Mesodermal cell (in vitro differentiated cells): Measurements from ENCODE around the gene ANKHD1.

ENCODE experiments used
- H3K27ac ChIP-seq: 2 replicates; pipeline ENCODE4 v1.7.0; 2013; ENCODE audit warnings: mild to moderate bottlenecking, low read depth, low read length, moderate library complexity; ENCODE audit not compliant: severe bottlenecking
- H3K36me3 ChIP-seq: 2 replicates; pipeline ENCODE4 v1.7.1; 2013; ENCODE audit warnings: mild to moderate bottlenecking, low read length, moderate library complexity; ENCODE audit not compliant: control insufficient read depth, insufficient read depth
- H3K4me1 ChIP-seq: one replicate; pipeline ENCODE4 v1.7.1; 2013; ENCODE audit warnings: mild to moderate bottlenecking, low read length; ENCODE audit not compliant: insufficient read depth, control insufficient read depth, poor library complexity, severe bottlenecking
- H3K4me3 ChIP-seq: 2 replicates; pipeline ENCODE4 v1.7.0; 2013; ENCODE audit warnings: low read length, control low read depth, mild to moderate bottlenecking; ENCODE audit not compliant: insufficient read depth, poor library complexity, severe bottlenecking; ENCODE audit errors: extremely low read depth
- H3K9me3 ChIP-seq: 2 replicates; pipeline ENCODE4 v1.7.1; 2013; ENCODE audit warnings: mild to moderate bottlenecking, low read length, moderate library complexity; ENCODE audit not compliant: control insufficient read depth
- WGBS, 2 experiments: methylation state at CpG; one replicate each; pipeline ENCODE4 v1.1.5; 2013; ENCODE audit warnings: missing lambda C conversion rate in 2 of 2; ENCODE audit not compliant: insufficient coverage in 2 of 2; 5-methylcytosine and 5-hydroxymethylcytosine counted together

ANKHD1 gene

DNA sequence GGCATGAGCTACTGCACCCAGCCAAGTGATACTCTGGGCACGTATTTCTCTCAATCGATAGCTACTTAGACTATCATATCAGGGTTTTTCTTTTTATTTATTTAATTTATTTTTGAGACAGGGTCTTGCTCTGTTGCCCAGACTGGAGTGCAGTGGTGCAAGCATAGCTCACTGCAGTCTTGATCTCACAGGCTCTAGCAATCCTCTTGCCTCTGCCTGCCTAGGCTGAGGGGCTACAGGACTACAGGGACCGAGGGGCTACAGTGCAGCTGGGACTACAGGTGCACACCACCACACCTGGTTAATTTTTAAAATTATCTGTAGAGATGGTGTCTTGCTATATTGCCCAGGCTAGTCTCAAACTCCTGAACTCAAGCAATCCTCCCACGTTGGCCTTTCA lies 20.3 kb upstream of the ANKHD1 start:
- no CpG with 5 or more reads among the region's 4 CpGs for WGBS, 2 experiments
- H3K9me3 ChIP-seq, result no peaks in the 10 kb centered on the region
- no peaks in the 10 kb centered on the region for H3K4me1 ChIP-seq

GRCh38 chr5:140381972-140382371 lies 19.7 kb upstream of the ANKHD1 start:
- Histone ChIP-seq H3K4me1 (no peaks in the 10 kb centered on the region), H3K27ac (no peak overlapping the region), H3K36me3 (no peaks in the 10 kb centered on the region), H3K4me3 (no peak overlapping the region), H3K9me3 (no peaks in the 10 kb centered on the region)
- WGBS, 2 experiments, result 100% methylated on average over 1 of the region's 1 CpG

More for the DNA sequence above, 20.3 kb upstream of the ANKHD1 start:
- Histone ChIP-seq H3K27ac (no peak overlapping the region), H3K36me3 (no peaks in the 10 kb centered on the region), H3K4me3 (no peak overlapping the region)

DNA sequence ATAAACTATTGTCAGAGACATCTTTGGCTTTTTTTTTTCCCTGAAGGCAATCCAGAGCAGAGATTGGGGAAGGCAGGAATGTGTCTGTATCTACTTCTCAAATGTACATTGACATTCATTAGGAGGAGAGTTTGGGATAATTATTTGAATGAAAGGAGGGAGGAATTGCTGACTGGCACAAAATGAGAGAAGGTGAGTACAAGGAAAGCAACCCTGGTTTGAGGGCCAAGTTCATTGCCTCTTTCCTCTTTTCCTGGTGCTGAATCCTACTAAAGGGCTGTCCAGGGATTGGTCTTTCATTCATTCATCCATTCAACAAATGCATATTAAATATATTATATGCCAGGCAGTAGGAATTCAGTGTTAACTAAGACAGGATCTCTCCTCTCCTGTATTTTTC lies 18.8 kb upstream of the ANKHD1 start:
- Histone ChIP-seq H3K9me3 (no peaks in the 10 kb centered on the region), H3K4me3 (no peak overlapping the region), H3K27ac (no peak overlapping the region), H3K36me3 (no peaks in the 10 kb centered on the region), H3K4me1 (no peaks in the 10 kb centered on the region)

- no peak overlapping the region for H3K27ac ChIP-seq
- no peaks in the 10 kb centered on the region for H3K9me3 ChIP-seq
- H3K4me3 ChIP-seq, result no peak overlapping the region
- H3K4me1 ChIP-seq, result no peaks in the 10 kb centered on the region
- no peaks in the 10 kb centered on the region for H3K36me3 ChIP-seq
- WGBS, 2 experiments, result 71 to 96% methylated on average over 1 to 2 of the region's 2 CpGs
Observed at GRCh38 chr5:140383300-140383699, 18.3 kb upstream of the ANKHD1 start.

GRCh38 chr5:140388052-140388451 lies 13.6 kb upstream of the ANKHD1 start:
- Histone ChIP-seq H3K4me1 (no peaks in the 10 kb centered on the region), H3K9me3 (no peaks in the 10 kb centered on the region), H3K27ac (no peak overlapping the region), H3K36me3 (no peaks in the 10 kb centered on the region), H3K4me3 (no peak overlapping the region)
- 80% methylated on average over 1 of the region's 2 CpGs; no CpG with 5 or more reads in 1 of the 2 experiments for WGBS, 2 experiments

DNA sequence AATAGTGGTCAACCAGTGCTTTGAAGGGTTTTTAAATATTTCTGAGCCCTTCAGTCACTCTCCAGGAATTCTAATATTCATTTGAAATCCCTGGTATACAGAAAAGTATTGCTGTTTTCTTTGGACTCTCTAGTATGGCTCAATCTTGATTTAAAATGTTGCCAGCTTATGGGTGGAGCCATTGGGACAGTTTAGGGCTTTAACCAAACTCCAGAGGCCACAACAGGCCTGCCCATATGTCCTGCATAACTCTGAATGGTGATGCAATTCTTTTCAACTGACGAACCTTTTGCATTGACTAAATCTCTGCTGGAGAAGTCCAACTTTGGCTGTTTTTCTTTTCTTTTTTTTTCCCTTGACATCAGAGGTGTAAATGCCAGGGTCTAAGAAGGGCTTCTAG lies 10.3 kb upstream of the ANKHD1 start:
- no peaks in the 10 kb centered on the region for H3K36me3 ChIP-seq
- no peaks in the 10 kb centered on the region for H3K4me1 ChIP-seq
- H3K9me3 ChIP-seq, result no peaks in the 10 kb centered on the region
- no peak overlapping the region for H3K4me3 ChIP-seq
- no peak overlapping the region for H3K27ac ChIP-seq
- WGBS, 2 experiments, result 80 to 90% methylated on average over 1 of the region's 1 CpG

DNA sequence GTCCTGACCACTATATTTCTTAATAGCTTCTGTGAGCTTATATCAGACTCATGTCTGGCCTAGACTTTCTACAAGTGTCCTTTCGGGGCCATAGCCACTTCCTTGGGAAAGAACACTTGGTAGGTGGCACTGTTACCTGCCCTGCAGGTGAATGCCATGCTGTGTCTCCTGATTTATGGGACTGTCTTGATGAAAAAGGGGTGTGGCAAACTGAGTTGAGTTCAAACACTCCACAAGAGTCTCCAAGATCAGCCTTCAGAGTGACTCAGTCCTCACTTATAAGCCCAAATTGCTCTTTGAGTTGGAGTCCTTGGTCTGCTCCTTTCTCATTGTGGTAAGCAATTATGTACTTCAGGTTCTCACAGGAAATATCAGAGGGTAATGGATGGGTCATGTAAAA lies 9.9 kb upstream of the ANKHD1 start:
- H3K27ac ChIP-seq, result no peak overlapping the region
- WGBS, 2 experiments, result 83 to 91% methylated on average over 1 of the region's 1 CpG
- H3K9me3 ChIP-seq, result no peaks in the 10 kb centered on the region
- H3K36me3 ChIP-seq, result no peaks in the 10 kb centered on the region
- no peak overlapping the region for H3K4me3 ChIP-seq
- no peaks in the 10 kb centered on the region for H3K4me1 ChIP-seq

DNA sequence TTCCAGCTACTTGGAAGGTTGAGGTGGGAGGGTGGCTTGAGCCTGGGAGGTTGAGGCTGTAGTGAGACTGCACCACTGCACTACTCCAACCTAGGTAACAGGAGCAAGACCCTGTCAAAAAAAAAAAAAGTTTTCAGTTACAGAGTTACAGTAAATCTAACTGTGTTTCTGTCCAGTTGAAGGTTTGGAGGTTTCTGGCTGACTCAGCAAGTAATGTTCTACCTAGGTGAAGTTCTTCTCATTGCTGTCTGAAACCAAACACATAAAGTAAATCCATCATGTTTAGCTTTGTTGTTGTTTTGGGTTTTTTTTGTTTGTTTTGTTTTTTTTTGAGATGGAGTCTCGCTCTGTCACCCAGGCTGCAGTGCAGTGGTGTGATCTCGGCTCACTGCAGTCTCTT lies 7.9 kb upstream of the ANKHD1 start:
- H3K9me3 ChIP-seq, result no peaks in the 10 kb centered on the region
- H3K27ac ChIP-seq, result no peak overlapping the region
- H3K36me3 ChIP-seq, result no peaks in the 10 kb centered on the region
- WGBS, 2 experiments, result 83 to 100% methylated on average over 2 of the region's 2 CpGs
- no peak overlapping the region for H3K4me3 ChIP-seq
- H3K4me1 ChIP-seq, result no peaks in the 10 kb centered on the region

DNA sequence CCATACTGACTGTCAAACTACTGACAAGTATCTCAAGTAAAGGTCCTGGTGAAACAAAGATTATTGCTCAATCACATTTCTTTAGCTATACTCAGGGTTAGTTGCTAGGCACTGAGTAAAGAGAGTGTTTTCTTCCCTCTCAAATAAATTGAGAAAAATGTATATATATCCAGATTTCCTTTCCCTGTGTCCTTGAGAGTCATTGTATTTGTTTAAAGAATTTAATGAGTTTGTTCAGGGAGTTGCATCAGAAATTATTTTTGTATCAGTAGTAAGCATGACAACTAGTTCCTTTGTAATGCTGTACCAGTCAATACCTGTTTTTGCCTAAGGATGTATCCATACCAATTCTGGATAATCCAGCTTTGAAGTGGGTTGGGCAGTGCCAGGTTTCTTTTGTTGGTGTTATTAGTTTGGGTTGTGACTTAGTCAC lies 3.2 kb upstream of the ANKHD1 start:
- Histone ChIP-seq H3K9me3 (no peaks in the 10 kb centered on the region), H3K4me1 (peaks cover 2% of the 10 kb centered on the region), H3K36me3 (peaks cover 2% of the 10 kb centered on the region), H3K27ac (no peak overlapping the region), H3K4me3 (no peak overlapping the region)

DNA sequence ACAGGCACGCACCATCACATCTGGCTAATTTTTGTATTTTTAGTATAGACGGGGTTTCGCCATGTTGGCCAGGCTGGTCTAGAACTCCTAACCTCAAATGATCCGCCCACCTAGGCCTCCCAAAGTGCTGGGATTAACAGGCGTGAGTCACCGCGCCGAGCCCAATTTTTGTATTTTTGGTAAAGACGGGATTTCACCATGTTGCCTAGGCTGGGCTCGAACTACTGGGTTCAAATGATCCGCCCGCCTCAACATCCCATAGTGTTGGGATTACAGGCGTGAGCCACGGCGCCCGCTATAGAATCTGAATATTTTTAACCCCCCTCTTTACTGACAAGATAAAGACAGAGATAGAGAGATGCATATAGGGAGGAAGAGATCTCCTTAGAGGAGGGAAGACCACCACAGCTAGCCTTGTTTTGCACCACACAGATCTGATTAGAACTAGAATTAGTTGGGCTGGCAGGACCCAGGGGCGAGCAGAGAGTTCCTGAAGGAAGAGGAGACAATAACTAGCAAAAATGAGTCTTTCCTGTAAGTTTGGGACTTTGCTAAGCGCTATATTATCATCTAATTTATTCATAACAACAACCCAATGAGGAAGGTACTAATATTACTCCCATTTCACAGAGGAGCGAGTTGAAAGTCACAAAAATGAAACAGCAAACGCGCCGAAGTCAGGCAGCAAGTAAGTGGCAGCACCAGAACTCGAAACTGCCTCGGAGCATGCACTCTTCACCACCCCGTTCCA lies 1.5 kb upstream of the ANKHD1 start:
- WGBS, 2 experiments, result 58 to 59% methylated on average over 15 to 16 of the region's 25 CpGs
- Histone ChIP-seq H3K27ac (peak overlapping the region; percentile 86), H3K4me3 (peak overlapping the region; percentile 100), H3K9me3 (no peaks in the 10 kb centered on the region), H3K36me3 (peaks cover 10% of the 10 kb centered on the region), H3K4me1 (peaks cover 7% of the 10 kb centered on the region)

- H3K4me1 ChIP-seq, result peaks cover 7% of the 10 kb centered on the region
- H3K36me3 ChIP-seq, result peaks cover 17% of the 10 kb centered on the region
- WGBS, 2 experiments, result 0% methylated on average over 43 to 44 of the region's 54 CpGs
- H3K4me3 ChIP-seq, result peak overlapping the region; percentile 100
- no peaks in the 10 kb centered on the region for H3K9me3 ChIP-seq
- peak overlapping the region; percentile 86 for H3K27ac ChIP-seq
Observed at GRCh38 chr5:140400730-140401361, 787 bp upstream of the ANKHD1 start.
